HCT116 (cell line): ENCODE results near the gene PLPPR3.

Experiments
- CBX3 ChIP-seq: IDR thresholded peaks from 2 replicates; pipeline ENCODE4 v1.6.1; 2012; ENCODE audit warnings: low read depth
- CEBPB ChIP-seq: IDR thresholded peaks from 2 replicates; pipeline ENCODE4 v1.6.1; 2012; ENCODE audit warnings: low read depth
- EZH2 ChIP-seq: fragments of 200-600 bp; sonication (generic); IDR thresholded peaks from 2 replicates; pipeline ENCODE4 v1.6.1; 2017; ENCODE audit warnings: antibody characterized with exemption, mixed run types
- EZH2phosphoT487 ChIP-seq: fragments of 200-600 bp; IDR thresholded peaks from 2 replicates; pipeline ENCODE4 v1.6.1; 2018; ENCODE audit warnings: antibody characterized with exemption, borderline replicate concordance
- POLR2A ChIP-seq: IDR thresholded peaks from 2 replicates; pipeline ENCODE4 v1.7.0; 2011; ENCODE audit warnings: borderline replicate concordance; ENCODE audit not compliant: insufficient read depth, insufficient read length; ENCODE audit errors: extremely low read depth
- POLR2AphosphoS5 ChIP-seq: IDR thresholded peaks from 2 replicates; pipeline ENCODE4 v1.6.1; 2011; ENCODE audit warnings: mild to moderate bottlenecking, low read depth, low read length, moderate library complexity
- SP1 ChIP-seq: IDR thresholded peaks from 2 replicates; pipeline ENCODE4 v1.6.1; 2012; ENCODE audit warnings: low read depth
- YY1 ChIP-seq: IDR thresholded peaks from 2 replicates; pipeline ENCODE4 v1.6.1; 2011; ENCODE audit warnings: low read length, low read depth, moderate library complexity, mild to moderate bottlenecking; ENCODE audit not compliant: insufficient replicate concordance; ENCODE audit errors: extremely low read depth
- ZNF274 ChIP-seq: fragments of 200-500 bp; sonication (Bioruptor generic); IDR thresholded peaks from 2 replicates; pipeline ENCODE4 v1.6.1; 2014; ENCODE audit warnings: mild to moderate bottlenecking, low read depth, low read length, inconsistent platforms
- TF ChIP-seq, protein P1 (sequence below), 3 experiments: fragments of 200-600 bp in 1 of 3; sonication (generic) in 1 of 3; IDR thresholded peaks in 2 of 3; conservative IDR thresholded peaks in 1 of 3; 2 replicates each; pipeline ENCODE4 v1.5.1; 2012 to 2017; ENCODE audit warnings: low read depth in 2 of 3, low read length in 2 of 3, antibody characterized with exemption in 1 of 3, borderline replicate concordance in 1 of 3, control low read depth in 1 of 3, mild to moderate bottlenecking in 1 of 3, mixed read lengths in 1 of 3, mixed run types in 1 of 3, moderate library complexity in 1 of 3; ENCODE audit not compliant: insufficient read depth in 1 of 3
- TF ChIP-seq, protein P2 (sequence below): IDR thresholded peaks from 2 replicates; pipeline ENCODE4 v1.6.1; 2012; ENCODE audit warnings: low read depth
- TF ChIP-seq, protein P3 (sequence below): IDR thresholded peaks from 2 replicates; pipeline ENCODE4 v1.6.1; 2011; ENCODE audit warnings: mild to moderate bottlenecking, low read length, moderate library complexity; ENCODE audit not compliant: insufficient replicate concordance; ENCODE audit errors: extremely low read depth
- TF ChIP-seq, protein P4 (sequence below): IDR thresholded peaks from 2 replicates; pipeline ENCODE4 v1.6.1; 2012

DNA sequence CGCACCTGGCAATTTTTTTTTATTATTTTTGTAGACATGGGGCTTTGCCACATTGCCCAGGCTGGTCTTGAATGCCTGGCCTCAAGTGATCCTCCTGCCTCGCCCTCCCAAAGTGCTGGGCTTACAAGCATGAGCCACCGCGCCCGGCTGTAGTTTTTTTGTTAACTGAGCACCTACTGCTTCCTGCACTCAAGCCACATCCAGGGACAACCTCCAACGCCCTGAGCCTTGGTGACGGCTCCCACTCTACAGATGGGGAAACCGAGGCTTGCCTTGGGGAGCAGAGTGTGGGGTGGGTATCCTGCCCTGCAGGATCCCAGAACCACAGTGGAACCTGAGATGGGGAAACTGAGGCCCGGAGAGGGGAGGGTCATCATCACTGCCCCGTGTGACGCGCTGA lies 33.4 kb upstream of the PLPPR3 start:
- TF ChIP-seq, protein P1, sequence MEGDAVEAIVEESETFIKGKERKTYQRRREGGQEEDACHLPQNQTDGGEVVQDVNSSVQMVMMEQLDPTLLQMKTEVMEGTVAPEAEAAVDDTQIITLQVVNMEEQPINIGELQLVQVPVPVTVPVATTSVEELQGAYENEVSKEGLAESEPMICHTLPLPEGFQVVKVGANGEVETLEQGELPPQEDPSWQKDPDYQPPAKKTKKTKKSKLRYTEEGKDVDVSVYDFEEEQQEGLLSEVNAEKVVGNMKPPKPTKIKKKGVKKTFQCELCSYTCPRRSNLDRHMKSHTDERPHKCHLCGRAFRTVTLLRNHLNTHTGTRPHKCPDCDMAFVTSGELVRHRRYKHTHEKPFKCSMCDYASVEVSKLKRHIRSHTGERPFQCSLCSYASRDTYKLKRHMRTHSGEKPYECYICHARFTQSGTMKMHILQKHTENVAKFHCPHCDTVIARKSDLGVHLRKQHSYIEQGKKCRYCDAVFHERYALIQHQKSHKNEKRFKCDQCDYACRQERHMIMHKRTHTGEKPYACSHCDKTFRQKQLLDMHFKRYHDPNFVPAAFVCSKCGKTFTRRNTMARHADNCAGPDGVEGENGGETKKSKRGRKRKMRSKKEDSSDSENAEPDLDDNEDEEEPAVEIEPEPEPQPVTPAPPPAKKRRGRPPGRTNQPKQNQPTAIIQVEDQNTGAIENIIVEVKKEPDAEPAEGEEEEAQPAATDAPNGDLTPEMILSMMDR (IDR thresholded peaks at IDR 0.05 in 2 of 3, conservative IDR thresholded peaks at IDR 0.05 in 1 of 3; ENCODE audit: borderline replicate concordance in 1 of 3, insufficient read depth in 1 of 3, low read depth in 2 of 3, low read length in 2 of 3), result no peak
- TF ChIP-seq POLR2A (no peak), EZH2 (no peak), CBX3 (no peak), ZNF274 (no peak), EZH2phosphoT487 (no peak), POLR2AphosphoS5 (no peak), CEBPB (no peak), YY1 (no peak), SP1 (no peak)
- TF ChIP-seq, protein P2, sequence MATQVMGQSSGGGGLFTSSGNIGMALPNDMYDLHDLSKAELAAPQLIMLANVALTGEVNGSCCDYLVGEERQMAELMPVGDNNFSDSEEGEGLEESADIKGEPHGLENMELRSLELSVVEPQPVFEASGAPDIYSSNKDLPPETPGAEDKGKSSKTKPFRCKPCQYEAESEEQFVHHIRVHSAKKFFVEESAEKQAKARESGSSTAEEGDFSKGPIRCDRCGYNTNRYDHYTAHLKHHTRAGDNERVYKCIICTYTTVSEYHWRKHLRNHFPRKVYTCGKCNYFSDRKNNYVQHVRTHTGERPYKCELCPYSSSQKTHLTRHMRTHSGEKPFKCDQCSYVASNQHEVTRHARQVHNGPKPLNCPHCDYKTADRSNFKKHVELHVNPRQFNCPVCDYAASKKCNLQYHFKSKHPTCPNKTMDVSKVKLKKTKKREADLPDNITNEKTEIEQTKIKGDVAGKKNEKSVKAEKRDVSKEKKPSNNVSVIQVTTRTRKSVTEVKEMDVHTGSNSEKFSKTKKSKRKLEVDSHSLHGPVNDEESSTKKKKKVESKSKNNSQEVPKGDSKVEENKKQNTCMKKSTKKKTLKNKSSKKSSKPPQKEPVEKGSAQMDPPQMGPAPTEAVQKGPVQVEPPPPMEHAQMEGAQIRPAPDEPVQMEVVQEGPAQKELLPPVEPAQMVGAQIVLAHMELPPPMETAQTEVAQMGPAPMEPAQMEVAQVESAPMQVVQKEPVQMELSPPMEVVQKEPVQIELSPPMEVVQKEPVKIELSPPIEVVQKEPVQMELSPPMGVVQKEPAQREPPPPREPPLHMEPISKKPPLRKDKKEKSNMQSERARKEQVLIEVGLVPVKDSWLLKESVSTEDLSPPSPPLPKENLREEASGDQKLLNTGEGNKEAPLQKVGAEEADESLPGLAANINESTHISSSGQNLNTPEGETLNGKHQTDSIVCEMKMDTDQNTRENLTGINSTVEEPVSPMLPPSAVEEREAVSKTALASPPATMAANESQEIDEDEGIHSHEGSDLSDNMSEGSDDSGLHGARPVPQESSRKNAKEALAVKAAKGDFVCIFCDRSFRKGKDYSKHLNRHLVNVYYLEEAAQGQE, result no peak
- TF ChIP-seq, protein P3, sequence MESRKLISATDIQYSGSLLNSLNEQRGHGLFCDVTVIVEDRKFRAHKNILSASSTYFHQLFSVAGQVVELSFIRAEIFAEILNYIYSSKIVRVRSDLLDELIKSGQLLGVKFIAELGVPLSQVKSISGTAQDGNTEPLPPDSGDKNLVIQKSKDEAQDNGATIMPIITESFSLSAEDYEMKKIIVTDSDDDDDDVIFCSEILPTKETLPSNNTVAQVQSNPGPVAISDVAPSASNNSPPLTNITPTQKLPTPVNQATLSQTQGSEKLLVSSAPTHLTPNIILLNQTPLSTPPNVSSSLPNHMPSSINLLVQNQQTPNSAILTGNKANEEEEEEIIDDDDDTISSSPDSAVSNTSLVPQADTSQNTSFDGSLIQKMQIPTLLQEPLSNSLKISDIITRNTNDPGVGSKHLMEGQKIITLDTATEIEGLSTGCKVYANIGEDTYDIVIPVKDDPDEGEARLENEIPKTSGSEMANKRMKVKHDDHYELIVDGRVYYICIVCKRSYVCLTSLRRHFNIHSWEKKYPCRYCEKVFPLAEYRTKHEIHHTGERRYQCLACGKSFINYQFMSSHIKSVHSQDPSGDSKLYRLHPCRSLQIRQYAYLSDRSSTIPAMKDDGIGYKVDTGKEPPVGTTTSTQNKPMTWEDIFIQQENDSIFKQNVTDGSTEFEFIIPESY, result no peak
- TF ChIP-seq, protein P4, sequence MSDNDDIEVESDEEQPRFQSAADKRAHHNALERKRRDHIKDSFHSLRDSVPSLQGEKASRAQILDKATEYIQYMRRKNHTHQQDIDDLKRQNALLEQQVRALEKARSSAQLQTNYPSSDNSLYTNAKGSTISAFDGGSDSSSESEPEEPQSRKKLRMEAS, result no peak
